Ecto neural progenitor cell (in vitro differentiated cells): Measurements from ENCODE around the gene CRKL.
"Not testable (repeated sequence)": the region's sequence is repeated elsewhere in the genome, so short reads cannot be mapped to it uniquely, and the experiment has no call there.

Experiments
- DNase-seq: peaks from one replicate; pipeline ENCODE4 v3.0.0-alpha.2; 2018; ENCODE audit warnings: low spot score

The CRKL gene

GRCh38 chr22:20935049-20935448 is 17.8 kb downstream of the CRKL start:
- not testable (repeated sequence) for DNase-seq

- DNase-seq, result not testable (repeated sequence)
Observed at GRCh38 chr22:20935780-20936539, 18.8 kb downstream of the CRKL start.

- DNase-seq, result no peak
Observed at GRCh38 chr22:20937031-20937793, 20.0 kb downstream of the CRKL start.

- no peak for DNase-seq
Observed at GRCh38 chr22:20937794-20938671, 20.8 kb downstream of the CRKL start.

GRCh38 chr22:20939457-20940185 is 22.4 kb downstream of the CRKL start:
- DNase-seq, result not testable (repeated sequence)

GRCh38 chr22:20940186-20940651 is 23.0 kb downstream of the CRKL start:
- no peak for DNase-seq

GRCh38 chr22:20940904-20941385 is 23.7 kb downstream of the CRKL start:
- DNase-seq, result no peak

GRCh38 chr22:20942203-20942902 is 25.1 kb downstream of the CRKL start:
- not testable (repeated sequence) for DNase-seq

- DNase-seq, result no peak
Observed at GRCh38 chr22:20943104-20943933, 26.1 kb downstream of the CRKL start.

- DNase-seq, result no peak
Observed at GRCh38 chr22:20944042-20944441, 26.8 kb downstream of the CRKL start.

GRCh38 chr22:20945578-20945934 is 28.3 kb downstream of the CRKL start:
- no peak for DNase-seq

- no peak for DNase-seq
Observed at GRCh38 chr22:20946080-20946986, 29.1 kb downstream of the CRKL start.

- DNase-seq, result no peak
Observed at GRCh38 chr22:20946991-20947390, 29.8 kb downstream of the CRKL start.

- no peak for DNase-seq
Observed at GRCh38 chr22:20948450-20948849, 31.2 kb downstream of the CRKL start.

- no peak for DNase-seq
Observed at GRCh38 chr22:20948989-20949388, 31.8 kb downstream of the CRKL start.

- no peak for DNase-seq
Observed at GRCh38 chr22:20949698-20950183, 32.5 kb downstream of the CRKL start.

- no peak for DNase-seq
Observed at GRCh38 chr22:20951151-20951931, 34.1 kb downstream of the CRKL start.

GRCh38 chr22:20951932-20952380 is 34.7 kb downstream of the CRKL start:
- DNase-seq, result no peak
